Sigmoid colon (tissue), 7 donors: Measurements from ENCODE around the gene LARP4. TPM values are rescaled to one million over a fixed set of nuclear protein-coding genes. Genes with fewer than 3 reads are reported as not detected.
"Not testable (repeated sequence)": the region's sequence is repeated elsewhere in the genome, so short reads cannot be mapped to it uniquely, and the experiment has no call there.

Experiments
- DNase-seq: peaks from one replicate; pipeline ENCODE4 v3.0.0-alpha.2; 2019
- H3K27ac ChIP-seq, 4 donors: fragments of 200-600 bp; sonication (generic); one replicate each; pipeline ENCODE4 v1.5.1; 2016 to 2019; ENCODE audit warnings: mild to moderate bottlenecking in 1 of 4
- H3K27me3 ChIP-seq, 3 donors: fragments of 200-600 bp; sonication (generic); one replicate each; pipeline ENCODE4 v1.5.1; 2019; ENCODE audit warnings: mild to moderate bottlenecking in 1 of 3
- H3K36me3 ChIP-seq, 4 donors: fragments of 200-600 bp; sonication (generic); one replicate each; pipeline ENCODE4 v1.5.1; 2016 to 2019
- H3K4me1 ChIP-seq, 4 donors: fragments of 200-600 bp; sonication (generic); one replicate each; pipeline ENCODE4 v1.5.1; 2017 to 2019
- H3K4me3 ChIP-seq, 4 donors: fragments of 200-600 bp; sonication (generic); one replicate each; pipeline ENCODE4 v1.5.1; 2017 to 2019; ENCODE audit warnings: mild to moderate bottlenecking in 2 of 4, moderate library complexity in 1 of 4
- H3K9me3 ChIP-seq, 4 donors: fragments of 200-600 bp in 3 of 4; sonication (generic) in 3 of 4; one replicate each; pipeline versions ENCODE4 v1.5.1 to v1.6.1; 2013 to 2019
- CTCF ChIP-seq, 4 experiments: fragments of 450-650 bp in 3 of 4; fragments of 200-600 bp in 1 of 4; IDR thresholded peaks; one replicate each; pipeline ENCODE4 v1.5.1; 2016 to 2019; ENCODE audit warnings: antibody characterized with exemption in 4 of 4, mild to moderate bottlenecking in 3 of 4, moderate library complexity in 2 of 4
- EP300 ChIP-seq, 4 donors: sonication (generic); formaldehyde crosslinking; IDR thresholded peaks; one replicate each; pipeline ENCODE4 v1.6.1; 2017; ENCODE audit warnings: antibody characterized with exemption in 4 of 4
- POLR2A ChIP-seq, 2 donors: fragments of 450-650 bp; IDR thresholded peaks; one replicate each; pipeline ENCODE4 v1.6.1; 2016; ENCODE audit warnings: antibody characterized with exemption in 2 of 2, mild to moderate bottlenecking in 2 of 2, moderate library complexity in 2 of 2
- POLR2AphosphoS5 ChIP-seq, 4 donors: sonication (generic); formaldehyde crosslinking; IDR thresholded peaks; one replicate each; pipeline ENCODE4 v1.6.1; 2017; ENCODE audit warnings: antibody characterized with exemption in 4 of 4
- WGBS, 2 donors: extraction: QIAGEN DNeasy Blood & Tissue Kit; methylation state at CpG; one replicate each; pipeline ENCODE4 v1.1.7; 2013; 5-methylcytosine and 5-hydroxymethylcytosine counted together
- intact Hi-C: fragments of 100-400 bp; cut with DNase I; formaldehyde crosslinking; loops from one replicate; pipeline ENCODE4 v1.15.1; 2023
- polyA plus RNA-seq, 3 donors: library from polyadenylated mRNA; stranded (reverse); fragments of 200-250 nt; gene quantifications; one replicate each; pipeline ENCODE4 v1.2.3, GENCODE V29; 2013
- total RNA-seq, 4 donors: library from RNA; depleted of rRNA; stranded (reverse); fragments of >200 nt; gene quantifications; one replicate each; pipeline ENCODE4 v1.1.0, GENCODE V29; 2016
- donor health status: healthy with polysubstance abuse.
- donor health status: Bipolar disorder and iron deficiency.
- donor health status: healthy.

The LARP4 gene
- total and polyA plus RNA-seq, 7 donors = 4.9 to 78.4 (median 51.9) TPM

DNA sequence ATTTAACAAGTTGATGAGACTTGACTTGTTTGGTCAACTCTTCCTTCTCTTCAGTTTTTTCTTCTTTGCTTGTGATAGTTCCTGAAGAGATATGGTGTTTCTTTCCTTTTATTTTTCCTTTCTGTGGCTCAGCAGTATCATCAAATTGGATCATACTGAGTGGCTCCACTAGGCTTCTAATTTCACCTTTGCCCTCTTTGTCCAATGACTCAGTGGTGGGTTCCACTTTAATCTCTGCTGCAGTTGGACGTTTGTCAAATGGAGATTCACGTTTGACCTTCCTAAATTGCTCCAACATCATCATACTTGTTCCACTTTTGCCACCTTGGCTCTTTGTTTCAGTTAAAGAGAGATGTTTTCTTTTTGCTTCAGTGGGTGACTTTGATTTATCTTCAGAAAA, 45.8 kb upstream of the LARP4 start:
- intact Hi-C loops = no loop called here
- Histone ChIP-seq H3K27me3 (no peaks in the 10 kb centered on the region), H3K27ac (no peak overlapping the region), H3K4me1 (peaks cover 0 to 9% (median 0%) of the 10 kb centered on the region in 4 donors), H3K36me3 (no peaks in the 10 kb centered on the region), H3K4me3 (no peak overlapping the region), H3K9me3 (no peaks in the 10 kb centered on the region)
- no peak for DNase-seq
- TF ChIP-seq EP300 (IDR thresholded peaks at IDR 0.05) = no peak
- TF ChIP-seq POLR2AphosphoS5 (IDR thresholded peaks at IDR 0.05) = no peak
- no peak for TF ChIP-seq POLR2A (IDR thresholded peaks at IDR 0.05)
- TF ChIP-seq CTCF (IDR thresholded peaks at IDR 0.05) = no peak
- WGBS, 2 donors = 49 to 82% methylated on average over 2 of the region's 2 CpGs

DNA sequence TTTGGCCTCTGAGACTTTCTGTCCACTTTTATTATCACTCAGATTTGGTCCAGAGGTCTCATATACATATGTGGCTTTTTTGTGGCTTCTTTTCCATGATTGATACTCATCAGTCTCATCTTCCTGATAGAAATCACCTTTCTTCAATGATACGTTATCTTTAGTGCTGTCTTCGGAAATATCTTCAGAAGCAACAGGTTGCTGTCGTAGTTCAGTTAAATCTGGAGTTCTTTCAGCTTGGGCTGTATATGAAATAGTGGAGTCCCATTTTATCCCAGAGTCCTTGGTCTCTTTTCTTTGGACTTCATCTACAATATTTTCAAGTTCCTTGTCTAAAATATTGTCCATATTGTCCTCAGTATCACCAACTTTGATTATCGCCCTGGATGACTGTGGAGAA, 45.3 kb upstream of the LARP4 start:
- WGBS, 2 donors = 97 to 98% methylated on average over 4 of the region's 4 CpGs
- Histone ChIP-seq H3K4me3 (no peak overlapping the region), H3K27ac (no peak overlapping the region), H3K4me1 (peaks cover 0 to 9% (median 0%) of the 10 kb centered on the region in 4 donors), H3K27me3 (no peaks in the 10 kb centered on the region), H3K9me3 (no peaks in the 10 kb centered on the region), H3K36me3 (no peaks in the 10 kb centered on the region)
- no peak for DNase-seq
- TF ChIP-seq POLR2AphosphoS5 (IDR thresholded peaks at IDR 0.05) (no peak), CTCF (IDR thresholded peaks at IDR 0.05) (no peak), EP300 (IDR thresholded peaks at IDR 0.05) (no peak), POLR2A (IDR thresholded peaks at IDR 0.05) (no peak)
- intact Hi-C loops = no loop called here

- no peak overlapping the region for H3K27ac ChIP-seq
- TF ChIP-seq EP300 (IDR thresholded peaks at IDR 0.05) (no peak), POLR2AphosphoS5 (IDR thresholded peaks at IDR 0.05) (no peak), POLR2A (IDR thresholded peaks at IDR 0.05) (no peak), CTCF (IDR thresholded peaks at IDR 0.05) (no peak)
- H3K9me3 ChIP-seq = no peaks in the 10 kb centered on the region
- no peak overlapping the region for H3K4me3 ChIP-seq
- H3K36me3 ChIP-seq = no peaks in the 10 kb centered on the region
- H3K4me1 ChIP-seq = no peaks in the 10 kb centered on the region
- intact Hi-C loops = no loop called here
- DNase-seq = no peak
- WGBS, 2 donors = 92 to 95% methylated on average over 4 of the region's 4 CpGs
- no peaks in the 10 kb centered on the region for H3K27me3 ChIP-seq
These were observed 38.0 kb upstream of the LARP4 start for GRCh38 chr12:50362671-50363070.

DNA sequence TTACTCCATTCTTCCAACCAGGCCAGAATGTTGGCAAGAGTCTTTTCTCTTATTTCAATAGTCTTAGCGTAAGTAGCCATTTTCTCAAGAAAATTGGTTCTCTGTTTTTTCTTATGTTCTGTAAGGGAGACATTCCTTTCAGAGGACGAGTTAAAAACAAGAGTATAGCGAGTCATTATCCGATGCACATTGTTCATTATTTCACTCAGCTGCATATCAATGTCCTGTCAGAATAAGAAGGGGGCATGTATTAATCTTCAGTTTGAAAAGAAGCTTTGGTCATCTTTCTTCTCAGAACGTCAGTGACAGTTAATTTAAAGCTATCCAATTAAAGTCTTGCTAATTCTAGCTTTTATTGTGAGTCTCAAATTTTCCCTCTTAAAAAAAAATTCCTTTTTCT, 37.5 kb upstream of the LARP4 start:
- TF ChIP-seq POLR2AphosphoS5 (IDR thresholded peaks at IDR 0.05) (no peak), EP300 (IDR thresholded peaks at IDR 0.05) (no peak), POLR2A (IDR thresholded peaks at IDR 0.05) (no peak), CTCF (IDR thresholded peaks at IDR 0.05) (no peak)
- intact Hi-C loops = no loop called here
- Histone ChIP-seq H3K9me3 (no peaks in the 10 kb centered on the region), H3K4me1 (no peaks in the 10 kb centered on the region), H3K4me3 (no peak overlapping the region), H3K36me3 (no peaks in the 10 kb centered on the region), H3K27ac (no peak overlapping the region), H3K27me3 (no peaks in the 10 kb centered on the region)
- no peak for DNase-seq
- 88 to 91% methylated on average over 5 of the region's 5 CpGs for WGBS, 2 donors

DNA sequence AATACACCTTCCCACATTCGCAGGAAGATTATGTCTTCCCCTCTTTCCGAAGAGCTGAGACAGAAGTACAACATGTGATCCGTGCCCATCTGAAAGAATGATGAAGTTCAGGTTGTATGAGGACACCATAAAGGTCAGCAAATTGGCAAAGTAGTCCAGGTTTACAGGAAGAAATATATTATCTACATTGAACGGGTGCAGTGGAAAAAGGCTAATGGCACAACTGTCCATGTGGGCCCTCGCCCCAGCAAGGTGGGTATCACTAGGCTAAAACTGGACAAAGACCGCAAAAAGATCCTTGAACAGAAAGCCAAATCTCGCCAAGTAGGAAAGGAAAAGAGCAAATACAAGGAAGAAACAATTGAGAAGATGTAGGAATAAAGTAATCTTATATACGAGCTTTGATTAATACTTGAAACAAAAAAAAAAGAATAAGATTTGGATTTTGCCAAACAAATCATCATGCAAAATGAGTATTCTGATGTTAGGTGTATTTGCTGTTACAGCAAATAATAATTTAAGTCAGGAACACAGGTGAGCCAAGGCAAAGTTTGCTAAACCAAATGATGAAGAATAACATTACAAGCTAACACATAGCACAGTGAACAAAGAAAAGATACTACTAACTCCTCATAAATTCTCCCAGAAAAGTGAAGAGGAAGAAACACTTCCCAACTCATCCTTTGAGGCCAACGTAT, 34.8 kb upstream of the LARP4 start:
- Histone ChIP-seq H3K9me3 (no peaks in the 10 kb centered on the region), H3K27ac (no peak overlapping the region), H3K36me3 (no peaks in the 10 kb centered on the region), H3K4me1 (no peaks in the 10 kb centered on the region), H3K27me3 (no peaks in the 10 kb centered on the region), H3K4me3 (no peak overlapping the region)
- no peak for DNase-seq
- no peak for TF ChIP-seq CTCF (IDR thresholded peaks at IDR 0.05)
- no peak for TF ChIP-seq POLR2AphosphoS5 (IDR thresholded peaks at IDR 0.05)
- TF ChIP-seq POLR2A (IDR thresholded peaks at IDR 0.05) = no peak
- TF ChIP-seq EP300 (IDR thresholded peaks at IDR 0.05) = no peak
- intact Hi-C loops = no loop called here
- 92 to 93% methylated on average over 9 of the region's 9 CpGs for WGBS, 2 donors

DNA sequence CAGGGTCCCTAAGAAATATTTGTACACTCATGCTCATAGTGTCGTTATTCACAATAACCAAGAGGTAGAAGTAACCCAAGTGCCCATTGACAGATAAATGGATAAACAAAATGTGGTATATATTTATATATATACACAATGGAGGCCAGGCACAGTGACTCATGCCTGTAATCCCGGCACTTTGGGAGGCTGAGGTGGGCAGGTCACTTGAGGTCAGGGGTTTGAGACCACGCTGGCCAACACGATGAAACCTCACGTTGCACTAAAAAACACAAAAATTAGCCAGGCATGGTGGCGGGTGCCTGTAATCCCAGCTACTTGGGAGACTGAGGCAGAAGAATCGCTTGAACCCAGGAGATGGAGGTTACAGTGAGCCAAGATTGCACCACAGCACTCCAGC, 30.0 kb upstream of the LARP4 start:
- H3K27ac ChIP-seq, H3K27me3 ChIP-seq, H3K36me3 ChIP-seq, intact Hi-C loops, DNase-seq, H3K4me3 ChIP-seq, H3K4me1 ChIP-seq, H3K9me3 ChIP-seq: not testable (repeated sequence)
- WGBS, 2 donors = 73 to 85% methylated on average over 7 of the region's 7 CpGs
